Ishikawa (cell line): Measurements from ENCODE around the gene MBNL1.

Experiments used
- EP300 ChIP-seq: IDR thresholded peaks from 2 replicates; pipeline ENCODE4 v1.6.1; 2012; ENCODE audit warnings: borderline replicate concordance
- FOXM1 ChIP-seq: IDR thresholded peaks from 2 replicates; pipeline ENCODE4 v1.6.1; 2012; ENCODE audit warnings: low read depth, borderline replicate concordance
- MAX ChIP-seq: IDR thresholded peaks from 2 replicates; pipeline ENCODE4 v1.6.1; 2012
- RAD21 ChIP-seq: IDR thresholded peaks from 2 replicates; pipeline ENCODE4 v1.6.1; 2012; ENCODE audit warnings: low read depth
- REST ChIP-seq: IDR thresholded peaks from 2 replicates; pipeline ENCODE4 v1.6.1; 2012; ENCODE audit warnings: low read depth, mild to moderate bottlenecking
- TAF1 ChIP-seq: IDR thresholded peaks from 2 replicates; pipeline ENCODE4 v1.6.1; 2012; ENCODE audit warnings: low read depth, mild to moderate bottlenecking
- TEAD4 ChIP-seq: IDR thresholded peaks from 2 replicates; pipeline ENCODE4 v1.6.1; 2012
- YY1 ChIP-seq: IDR thresholded peaks from 2 replicates; pipeline ENCODE4 v1.6.1; 2012; ENCODE audit warnings: low read depth
- ZBTB7A ChIP-seq: IDR thresholded peaks from 2 replicates; pipeline ENCODE4 v1.6.1; 2012; ENCODE audit warnings: low read depth

- TF ChIP-seq YY1 (no peak), REST (no peak), MAX (no peak), EP300 (no peak), TAF1 (no peak), FOXM1 (no peak), RAD21 (no peak), ZBTB7A (no peak), TEAD4 (no peak)
Measured at GRCh38 chr3:152349392-152349791, 80.7 kb downstream of the MBNL1 start.
